OCI-LY7 (cell line): ENCODE measurements around the gene TRAIP.

Experiments
- EZH2phosphoT487 ChIP-seq: fragments of 200-600 bp; sonication (generic); IDR thresholded peaks from 2 replicates; pipeline ENCODE4 v1.6.1; 2018; ENCODE audit warnings: low read depth, borderline replicate concordance, mild to moderate bottlenecking, mixed run types, antibody characterized with exemption, low read length, moderate library complexity, mixed read lengths
- TF ChIP-seq, protein P1 (sequence below): fragments of 200-600 bp; sonication (generic); conservative IDR thresholded peaks from 2 replicates; pipeline ENCODE4 v1.5.1; 2014; ENCODE audit warnings: mild to moderate bottlenecking, antibody characterized with exemption, low read length, moderate library complexity, mixed read lengths

DNA sequence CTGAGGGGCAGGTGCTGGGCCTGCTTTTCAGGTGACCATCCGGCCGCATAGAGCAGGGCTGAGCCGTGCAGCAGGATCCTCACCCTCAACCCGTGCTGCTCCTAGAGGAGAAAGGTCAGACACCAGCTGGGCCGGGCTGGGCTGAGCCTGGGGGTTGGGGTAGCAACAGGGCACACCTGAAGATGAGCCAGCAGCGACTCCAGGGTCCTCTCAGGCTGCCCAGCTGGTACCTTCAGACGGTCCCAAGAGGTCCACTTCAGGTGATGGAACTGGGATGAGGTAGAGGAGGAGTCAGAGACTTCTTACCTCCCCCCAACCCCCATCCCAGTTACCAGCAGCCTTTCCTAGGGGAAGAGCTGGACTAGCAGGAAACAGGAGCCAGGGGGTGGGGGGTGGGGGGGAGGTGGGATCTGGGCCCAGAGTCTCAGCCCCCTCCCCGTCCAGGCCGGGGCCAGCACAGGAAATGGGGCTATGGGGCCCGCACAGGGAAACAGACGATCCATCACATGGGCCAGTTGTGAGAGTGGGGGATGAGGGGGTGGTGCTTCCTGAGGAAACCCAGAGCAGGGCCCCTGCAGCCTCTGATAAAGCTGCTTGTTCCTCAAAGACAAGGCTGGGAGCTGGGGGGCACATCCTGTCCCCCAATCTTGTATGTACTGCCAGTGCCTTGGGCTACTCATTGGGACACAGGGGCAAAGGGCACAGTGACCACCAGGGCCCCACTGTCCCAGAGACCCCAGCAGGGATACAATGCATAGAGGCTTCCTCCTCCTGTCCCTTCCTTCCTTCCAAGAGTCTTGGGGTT, 50.3 kb downstream of the TRAIP start:
- TF ChIP-seq, protein P1, sequence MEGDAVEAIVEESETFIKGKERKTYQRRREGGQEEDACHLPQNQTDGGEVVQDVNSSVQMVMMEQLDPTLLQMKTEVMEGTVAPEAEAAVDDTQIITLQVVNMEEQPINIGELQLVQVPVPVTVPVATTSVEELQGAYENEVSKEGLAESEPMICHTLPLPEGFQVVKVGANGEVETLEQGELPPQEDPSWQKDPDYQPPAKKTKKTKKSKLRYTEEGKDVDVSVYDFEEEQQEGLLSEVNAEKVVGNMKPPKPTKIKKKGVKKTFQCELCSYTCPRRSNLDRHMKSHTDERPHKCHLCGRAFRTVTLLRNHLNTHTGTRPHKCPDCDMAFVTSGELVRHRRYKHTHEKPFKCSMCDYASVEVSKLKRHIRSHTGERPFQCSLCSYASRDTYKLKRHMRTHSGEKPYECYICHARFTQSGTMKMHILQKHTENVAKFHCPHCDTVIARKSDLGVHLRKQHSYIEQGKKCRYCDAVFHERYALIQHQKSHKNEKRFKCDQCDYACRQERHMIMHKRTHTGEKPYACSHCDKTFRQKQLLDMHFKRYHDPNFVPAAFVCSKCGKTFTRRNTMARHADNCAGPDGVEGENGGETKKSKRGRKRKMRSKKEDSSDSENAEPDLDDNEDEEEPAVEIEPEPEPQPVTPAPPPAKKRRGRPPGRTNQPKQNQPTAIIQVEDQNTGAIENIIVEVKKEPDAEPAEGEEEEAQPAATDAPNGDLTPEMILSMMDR, result no peak
- no peak for TF ChIP-seq EZH2phosphoT487
